HepG2 (cell line): Measurements from ENCODE around the gene BCORL1. TPM values are rescaled to one million over a fixed set of nuclear protein-coding genes. Genes with fewer than 3 reads are reported as not detected.

Experiments used
- ATAC-seq: fragments of 200-7000 bp; cut with Tn5 transposase; 3 replicates; pipeline ENCODE4 v1.9.1; 2020; ENCODE audit warnings: mild to moderate bottlenecking, moderate library complexity
- BruUV-seq: library from RNA; stranded (reverse); fragments of 400-500 nt; replicated peaks from 2 replicates; lab custom pipeline; 2021; lab: Mats Ljungman, UMichigan
- CTCF ChIA-PET: fragments of 300-600 bp; formaldehyde crosslinking; extraction: SDS; loops from one replicate; lab custom pipeline; 2021; ENCODE audit warnings: low total read pairs, inconsistent platforms, low intra/inter-chr PET ratio; lab: Yijun Ruan, JAX
- POLR2A ChIA-PET: fragments of 350-600 bp; sonication (Branson Sonifier 250); formaldehyde crosslinking; loops from one replicate; lab custom pipeline; 2020; ENCODE audit warnings: antibody characterized with exemption, inconsistent platforms; lab: Yijun Ruan, JAX
- DNase-seq: peaks from one replicate; pipeline ENCODE4 v3.0.0-alpha.2; 2015; ENCODE audit warnings: low spot score
- FAIRE-seq: peaks from 3 replicates; lab custom pipeline; 2011; peaks lifted over from hg19 to GRCh38; lab: Jason Lieb, UNC
- H2AFZ ChIP-seq: one replicate; pipeline ENCODE4 v1.6.1; 2011; ENCODE audit warnings: low read length, inconsistent platforms
- H3K27ac ChIP-seq: fragments of 300-600 bp; 3 replicates; pipeline ENCODE4 v1.8.0; 2011; ENCODE audit warnings: mixed run types, mild to moderate bottlenecking, mixed read lengths, low read length, inconsistent platforms; ENCODE audit not compliant: insufficient read depth; ENCODE audit errors: extremely low read length
- H3K27me3 ChIP-seq, 2 experiments: fragments of 200-600 bp in 1 of 2; 2 replicates in 1 of 2; 3 replicates in 1 of 2; pipeline versions ENCODE4 v1.6.0 to v1.8.0; 2011; ENCODE audit warnings: low read length in 2 of 2, mild to moderate bottlenecking in 2 of 2, moderate library complexity in 2 of 2, inconsistent platforms in 1 of 2; ENCODE audit not compliant: insufficient read depth in 2 of 2, control insufficient read depth in 1 of 2
- H3K36me3 ChIP-seq, 2 experiments: fragments of 200-600 bp in 1 of 2; replicated peaks in 1 of 2; 2 replicates in 1 of 2; 3 replicates in 1 of 2; pipeline versions ENCODE4 v1.5.1 to v1.8.0; 2011; ENCODE audit warnings: low read length in 2 of 2, inconsistent platforms in 1 of 2; ENCODE audit not compliant: insufficient read depth in 2 of 2, control insufficient read depth in 1 of 2
- H3K4me1 ChIP-seq: 2 replicates; pipeline ENCODE4 v1.5.1; 2012; ENCODE audit warnings: low read length, inconsistent platforms; ENCODE audit not compliant: insufficient read depth
- H3K4me2 ChIP-seq: 2 replicates; pipeline ENCODE4 v1.6.0; 2011; ENCODE audit warnings: low read depth, low read length, inconsistent platforms
- H3K4me3 ChIP-seq, 3 experiments: fragments of 200-600 bp in 1 of 3; sonication (generic), shearing (Covaris generic) in 1 of 3; replicated peaks in 1 of 3; 2 replicates each; pipeline ENCODE4 v1.5.1; 2011 to 2016; ENCODE audit warnings: low read length in 3 of 3, inconsistent platforms in 2 of 3, low read depth in 2 of 3, mild to moderate bottlenecking in 2 of 3, control low read depth in 1 of 3, mixed read lengths in 1 of 3; ENCODE audit not compliant: insufficient read depth in 1 of 3
- H3K79me2 ChIP-seq: one replicate; pipeline ENCODE4 v1.6.1; 2011; ENCODE audit warnings: low read length, inconsistent platforms; ENCODE audit not compliant: insufficient read depth
- H3K9ac ChIP-seq: 2 replicates; pipeline ENCODE4 v1.6.0; 2011; ENCODE audit warnings: mild to moderate bottlenecking, low read depth, low read length, inconsistent platforms; ENCODE audit not compliant: insufficient read depth
- H3K9me3 ChIP-seq: 2 replicates; pipeline ENCODE4 v1.5.1; 2012; ENCODE audit warnings: mild to moderate bottlenecking, low read length
- H4K20me1 ChIP-seq: 2 replicates; pipeline ENCODE4 v1.6.0; 2011; ENCODE audit warnings: inconsistent platforms, mild to moderate bottlenecking, low read length, moderate library complexity; ENCODE audit not compliant: insufficient read depth
- ELF4 ChIP-seq: sonication (generic); formaldehyde crosslinking; IDR thresholded peaks from 2 replicates; pipeline ENCODE4 v1.5.0; 2020; ENCODE audit warnings: missing genetic modification reagents, mild to moderate bottlenecking, moderate library complexity, borderline replicate concordance
- HDAC1 ChIP-seq: sonication (generic); formaldehyde crosslinking; IDR thresholded peaks from 2 replicates; pipeline ENCODE4 v1.5.1; 2020; ENCODE audit warnings: mild to moderate bottlenecking, missing genetic modification reagents
- ISL2 ChIP-seq: sonication (generic); formaldehyde crosslinking; IDR thresholded peaks from 2 replicates; pipeline ENCODE4 v1.5.0; 2020; ENCODE audit warnings: missing genetic modification reagents
- NCOR1 ChIP-seq: fragments of 200-600 bp; sonication (generic); IDR thresholded peaks from 2 replicates; pipeline ENCODE4 v1.7.0; 2017; ENCODE audit warnings: antibody characterized with exemption, low read length, borderline replicate concordance
- NFE2L1 ChIP-seq: sonication (generic); formaldehyde crosslinking; IDR thresholded peaks from 2 replicates; pipeline ENCODE4 v1.4.0; 2020; ENCODE audit warnings: missing genetic modification reagents, mild to moderate bottlenecking, borderline replicate concordance
- ZNF747 ChIP-seq: sonication (generic); formaldehyde crosslinking; IDR thresholded peaks from 2 replicates; pipeline ENCODE4 v1.8.1; 2023; ENCODE audit warnings: missing genetic modification reagents, mild to moderate bottlenecking, borderline replicate concordance
- ZNF788 ChIP-seq: sonication (generic); formaldehyde crosslinking; IDR thresholded peaks from 2 replicates; pipeline ENCODE4 v1.5.0; 2020; ENCODE audit warnings: mild to moderate bottlenecking, missing genetic modification reagents, borderline replicate concordance
- WGBS: methylation state at CpG from one replicate; pipeline ENCODE4 v1.1.6; 2017; ENCODE audit warnings: low lambda C conversion rate; 5-methylcytosine and 5-hydroxymethylcytosine counted together
- in situ Hi-C: cut with HindIII; loops from 2 replicates; pipeline ENCODE4 v1.10.0; 2017; ENCODE audit warnings: low pct_unique_long_range_greater_than_20kb; ENCODE audit not compliant: extremely low pct_ligation_motif_present
- intact Hi-C: fragments of 100-400 bp; cut with micrococcal nuclease; formaldehyde crosslinking; loops from one replicate; pipeline ENCODE4 v1.10.0; 2022; ENCODE audit not compliant: unreplicated experiment
- polyA plus RNA-seq, 8 experiments: library from polyadenylated mRNA; depleted of rRNA in 3 of 8; stranded (reverse) in 7 of 8; unstranded in 1 of 8; fragments of >200 nt; fragmentation: Illumina TruSeq in 4 of 8; extraction: Trizol in 4 of 8; gene quantifications; 2 replicates each; pipeline versions ENCODE4 v1.2.1 to v1.2.3, GENCODE V29; 2011 to 2016; ENCODE audit warnings: low read depth in 4 of 8, missing spikeins in 1 of 8, mixed read lengths in 1 of 8; ENCODE audit not compliant: insufficient read depth in 1 of 8
- total RNA-seq, 5 experiments: library from RNA; depleted of rRNA; stranded (reverse); fragments of >200 nt; fragmentation: Illumina TruSeq; extraction: Trizol; gene quantifications; 2 replicates each; pipeline ENCODE4 v1.2.3, GENCODE V29; 2016; ENCODE audit warnings: low read depth in 1 of 5
- TF ChIP-seq, protein P1 (sequence below): sonication (generic); formaldehyde crosslinking; IDR thresholded peaks from 2 replicates; pipeline ENCODE4 v1.8.0; 2023; ENCODE audit warnings: mild to moderate bottlenecking, missing genetic modification reagents
- TF ChIP-seq, protein P2 (sequence below): sonication (generic); formaldehyde crosslinking; IDR thresholded peaks from 2 replicates; pipeline ENCODE4 v1.4.0; 2020; ENCODE audit warnings: mild to moderate bottlenecking, missing genetic modification reagents

The BCORL1 gene
- total and polyA plus RNA-seq, 2 of the 13 experiments (the other 11 are each of a cell fraction or from before 2014, with no cell fraction given): 0.67 to 1.4 TPM

DNA sequence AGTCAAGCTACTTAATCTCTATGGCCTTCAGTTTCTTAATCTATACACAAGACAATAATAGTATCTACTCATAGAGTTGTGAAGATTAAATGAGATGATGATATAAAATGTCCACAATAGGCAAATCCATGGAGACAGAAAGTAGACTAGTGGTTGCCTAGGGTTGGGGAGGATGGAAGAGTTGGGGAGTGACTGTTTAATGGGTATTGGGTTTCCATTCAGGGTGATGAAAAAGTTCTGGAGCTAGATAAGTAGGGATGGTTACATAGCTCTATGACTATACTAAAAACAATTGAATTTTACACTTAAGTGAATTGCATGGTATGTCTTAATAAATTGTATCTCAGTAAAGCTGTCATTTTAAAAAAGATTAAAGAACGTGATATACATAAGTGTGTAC lies 35.7 kb downstream of the BCORL1 start:
- peaks cover 2 to 15% of the 10 kb centered on the region in 2 experiments; a peak in 3 of 5 replicates for H3K36me3 ChIP-seq
- H3K27me3 ChIP-seq: no peaks in the 10 kb centered on the region
- H3K27ac ChIP-seq: no peak overlapping the region
- no peaks in the 10 kb centered on the region for H3K9me3 ChIP-seq
- intact Hi-C loops: no loop called here
- in situ Hi-C loops: no loop called here
- H3K9ac ChIP-seq: no peak overlapping the region
- no peaks in the 10 kb centered on the region for H4K20me1 ChIP-seq
- no peak overlapping the region for H3K4me2 ChIP-seq
- no peak for TF ChIP-seq ZNF788 (CRISPR knock-in tag)
- TF ChIP-seq ISL2: no peak
- TF ChIP-seq, protein P1, sequence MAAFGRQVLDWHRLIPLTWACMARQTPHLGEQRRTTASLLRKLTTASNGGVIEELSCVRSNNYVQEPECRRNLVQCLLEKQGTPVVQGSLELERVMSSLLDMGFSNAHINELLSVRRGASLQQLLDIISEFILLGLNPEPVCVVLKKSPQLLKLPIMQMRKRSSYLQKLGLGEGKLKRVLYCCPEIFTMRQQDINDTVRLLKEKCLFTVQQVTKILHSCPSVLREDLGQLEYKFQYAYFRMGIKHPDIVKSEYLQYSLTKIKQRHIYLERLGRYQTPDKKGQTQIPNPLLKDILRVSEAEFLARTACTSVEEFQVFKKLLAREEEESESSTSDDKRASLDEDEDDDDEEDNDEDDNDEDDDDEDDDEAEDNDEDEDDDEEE (CRISPR knock-in tag): no peak
- TF ChIP-seq HDAC1 (CRISPR knock-in tag): no peak
- no peak for TF ChIP-seq ELF4
- TF ChIP-seq NFE2L1 (CRISPR knock-in tag): no peak
- TF ChIP-seq ZNF747: no peak
- TF ChIP-seq NCOR1: no peak
- TF ChIP-seq, protein P2, sequence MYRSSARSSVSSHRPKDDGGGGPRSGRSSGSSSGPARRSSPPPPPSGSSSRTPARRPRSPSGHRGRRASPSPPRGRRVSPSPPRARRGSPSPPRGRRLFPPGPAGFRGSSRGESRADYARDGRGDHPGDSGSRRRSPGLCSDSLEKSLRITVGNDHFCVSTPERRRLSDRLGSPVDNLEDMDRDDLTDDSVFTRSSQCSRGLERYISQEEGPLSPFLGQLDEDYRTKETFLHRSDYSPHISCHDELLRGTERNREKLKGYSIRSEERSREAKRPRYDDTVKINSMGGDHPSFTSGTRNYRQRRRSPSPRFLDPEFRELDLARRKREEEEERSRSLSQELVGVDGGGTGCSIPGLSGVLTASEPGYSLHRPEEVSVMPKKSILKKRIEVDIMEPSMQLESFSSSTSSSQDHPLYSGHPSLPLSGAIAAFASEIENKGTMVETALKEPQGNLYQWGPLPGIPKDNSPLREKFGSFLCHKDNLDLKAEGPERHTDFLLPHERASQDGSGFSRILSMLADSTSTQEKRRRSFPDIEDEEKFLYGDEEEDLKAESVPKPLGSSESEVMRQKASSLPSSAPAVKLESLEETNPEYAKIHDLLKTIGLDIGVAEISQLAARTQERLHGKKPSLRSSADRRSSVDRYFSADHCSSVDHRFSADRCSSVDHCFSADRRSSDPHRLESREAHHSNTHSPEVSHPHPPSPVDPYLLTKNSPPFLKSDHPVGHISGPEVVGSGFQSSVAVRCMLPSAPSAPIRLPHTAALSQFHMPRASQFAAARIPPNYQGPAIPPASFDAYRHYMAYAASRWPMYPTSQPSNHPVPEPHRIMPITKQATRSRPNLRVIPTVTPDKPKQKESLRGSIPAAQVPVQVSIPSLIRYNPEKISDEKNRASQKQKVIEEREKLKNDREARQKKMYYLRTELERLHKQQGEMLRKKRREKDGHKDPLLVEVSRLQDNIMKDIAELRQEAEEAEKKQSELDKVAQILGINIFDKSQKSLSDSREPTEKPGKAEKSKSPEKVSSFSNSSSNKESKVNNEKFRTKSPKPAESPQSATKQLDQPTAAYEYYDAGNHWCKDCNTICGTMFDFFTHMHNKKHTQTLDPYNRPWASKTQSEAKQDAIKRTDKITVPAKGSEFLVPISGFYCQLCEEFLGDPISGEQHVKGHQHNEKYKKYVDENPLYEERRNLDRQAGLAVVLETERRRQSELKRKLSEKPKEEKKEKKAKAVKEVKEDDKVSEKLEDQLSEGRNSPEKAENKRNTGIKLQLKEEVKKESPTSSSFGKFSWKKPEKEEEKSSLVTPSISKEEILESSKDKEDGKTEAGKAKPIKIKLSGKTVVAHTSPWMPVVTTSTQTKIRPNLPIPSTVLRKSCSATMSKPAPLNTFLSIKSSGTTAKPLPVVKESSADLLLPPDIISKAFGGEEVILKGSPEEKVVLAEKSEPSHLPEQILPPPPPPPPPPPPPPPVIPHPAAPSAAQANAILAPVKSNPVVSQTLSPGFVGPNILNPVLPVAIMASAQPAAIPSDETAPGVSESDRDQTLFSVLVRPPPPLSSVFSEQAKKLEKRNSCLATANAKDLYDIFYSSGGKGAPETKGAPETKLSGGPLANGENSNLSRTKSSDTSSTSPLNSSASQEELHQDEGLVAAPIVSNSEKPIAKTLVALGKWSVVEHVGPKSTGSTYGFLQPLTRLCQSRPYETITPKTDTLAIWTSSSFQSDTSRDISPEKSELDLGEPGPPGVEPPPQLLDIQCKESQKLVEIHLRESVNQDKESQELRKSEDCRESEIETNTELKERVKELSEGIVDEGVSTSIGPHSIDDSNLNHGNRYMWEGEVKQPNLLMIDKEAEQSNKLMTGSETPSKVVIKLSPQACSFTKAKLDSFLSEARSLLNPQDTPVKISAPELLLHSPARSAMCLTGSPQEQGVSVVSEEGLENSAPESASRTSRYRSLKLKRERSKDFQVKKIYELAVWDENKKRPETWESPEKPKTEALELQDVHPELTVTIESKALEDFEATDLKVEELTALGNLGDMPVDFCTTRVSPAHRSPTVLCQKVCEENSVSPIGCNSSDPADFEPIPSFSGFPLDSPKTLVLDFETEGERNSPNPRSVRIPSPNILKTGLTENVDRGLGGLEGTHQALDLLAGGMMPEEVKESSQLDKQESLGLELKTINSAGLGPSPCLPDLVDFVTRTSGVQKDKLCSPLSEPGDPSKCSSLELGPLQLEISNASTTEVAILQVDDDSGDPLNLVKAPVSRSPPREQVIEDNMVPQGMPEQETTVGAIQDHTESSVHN (CRISPR knock-in tag): no peak
- TF ChIP-seq, all 625 proteins: peak for 0
- no peak for DNase-seq
- ChIA-PET CTCF (no interaction called here), POLR2A (no interaction called here)
- no peaks in the 10 kb centered on the region for H3K4me1 ChIP-seq
- 100% methylated on average over 1 of the region's 1 CpG for WGBS
- no peak overlapping the region for H2AFZ ChIP-seq
- no peak for FAIRE-seq
- ATAC-seq: no peak
- H3K79me2 ChIP-seq: no peaks in the 10 kb centered on the region
- no TSS peak for BruUV-seq
- H3K4me3 ChIP-seq: no peak overlapping the region
